Mesothelial cell of epicardium (in vitro differentiated cells): ENCODE results near the gene SESTD1. TPM values are rescaled to one million over a fixed set of nuclear protein-coding genes. Genes with fewer than 3 reads are reported as not detected.
"Not testable (repeated sequence)": the region's sequence is repeated elsewhere in the genome, so short reads cannot be mapped to it uniquely, and the experiment has no call there.

Experiments used
- DNase-seq, 2 experiments: peaks; one replicate each; pipeline ENCODE4 v3.0.0; 2021; ENCODE audit warnings: low spot score in 2 of 2; ENCODE audit not compliant: unreplicated experiment in 2 of 2
- H3K27ac Mint-ChIP-seq: 2 replicates; pipeline ENCODE4 v1.8.0; 2021; ENCODE audit warnings: mixed read lengths
- H3K27me3 Mint-ChIP-seq: 2 replicates; pipeline ENCODE4 v1.8.0; 2021; ENCODE audit warnings: low read depth, mixed read lengths
- H3K36me3 Mint-ChIP-seq: 2 replicates; pipeline ENCODE4 v1.8.0; 2021; ENCODE audit warnings: mixed read lengths
- H3K4me1 Mint-ChIP-seq: 2 replicates; pipeline ENCODE4 v1.8.0; 2021; ENCODE audit warnings: mixed read lengths
- H3K4me3 Mint-ChIP-seq: 2 replicates; pipeline ENCODE4 v1.8.0; 2021; ENCODE audit warnings: mild to moderate bottlenecking, moderate library complexity, mixed read lengths
- H3K9me3 Mint-ChIP-seq: 2 replicates; pipeline ENCODE4 v1.8.0; 2021; ENCODE audit warnings: mixed read lengths
- CTCF ChIP-seq: fragments of 200-600 bp; sonication (generic); IDR thresholded peaks from one replicate; pipeline ENCODE4 v1.5.0; 2021; ENCODE audit warnings: antibody characterized with exemption; ENCODE audit not compliant: unreplicated experiment
- total RNA-seq: library from RNA; stranded (reverse); gene quantifications from 3 replicates; pipeline ENCODE4 v1.2.1, GENCODE V29; 2021

The SESTD1 gene
- total RNA-seq, 1 donor from 2014 or later, result 56.9 TPM

GRCh38 chr2:179226203-179226960 is 38.2 kb downstream of the SESTD1 start:
- no peaks in the 10 kb centered on the region for H3K27me3 Mint-ChIP-seq
- no peaks in the 10 kb centered on the region for H3K9me3 Mint-ChIP-seq
- H3K4me1 Mint-ChIP-seq, result peaks cover 3% of the 10 kb centered on the region
- H3K4me3 Mint-ChIP-seq, result no peak overlapping the region
- no peak for DNase-seq
- peaks cover 2% of the 10 kb centered on the region for H3K36me3 Mint-ChIP-seq
- TF ChIP-seq CTCF, result no peak
- no peak overlapping the region for H3K27ac Mint-ChIP-seq

- no peaks in the 10 kb centered on the region for H3K9me3 Mint-ChIP-seq
- DNase-seq, result no peak
- peaks cover 3% of the 10 kb centered on the region for H3K4me1 Mint-ChIP-seq
- H3K4me3 Mint-ChIP-seq, result no peak overlapping the region
- TF ChIP-seq CTCF, result no peak
- H3K36me3 Mint-ChIP-seq, result peaks cover 2% of the 10 kb centered on the region
- no peaks in the 10 kb centered on the region for H3K27me3 Mint-ChIP-seq
- peak overlapping the region; percentile 21 for H3K27ac Mint-ChIP-seq
Observed at GRCh38 chr2:179224361-179224760, 40.3 kb downstream of the SESTD1 start.

- DNase-seq, result no peak
- TF ChIP-seq CTCF, result no peak
- Mint-ChIP-seq H3K9me3 (no peaks in the 10 kb centered on the region), H3K27me3 (no peaks in the 10 kb centered on the region), H3K4me1 (peaks cover 2% of the 10 kb centered on the region), H3K36me3 (no peaks in the 10 kb centered on the region), H3K27ac (no peak overlapping the region), H3K4me3 (no peak overlapping the region)
Observed at GRCh38 chr2:179222076-179222475, 42.6 kb downstream of the SESTD1 start.

GRCh38 chr2:179218848-179219594 is 45.6 kb downstream of the SESTD1 start:
- peak in 1 of 2 experiments; percentile 56 for DNase-seq
- H3K27me3 Mint-ChIP-seq, result no peaks in the 10 kb centered on the region
- H3K4me1 Mint-ChIP-seq, result peaks cover 2% of the 10 kb centered on the region
- H3K36me3 Mint-ChIP-seq, result peaks cover 13% of the 10 kb centered on the region
- H3K27ac Mint-ChIP-seq, result no peak overlapping the region
- H3K4me3 Mint-ChIP-seq, result no peak overlapping the region
- peak; percentile 68 for TF ChIP-seq CTCF
- peaks cover 17% of the 10 kb centered on the region for H3K9me3 Mint-ChIP-seq

- Mint-ChIP-seq H3K36me3 (peaks cover 29% of the 10 kb centered on the region), H3K9me3 (peaks cover 41% of the 10 kb centered on the region)
- not testable (repeated sequence) for DNase-seq, H3K27ac Mint-ChIP-seq, H3K4me3 Mint-ChIP-seq, H3K27me3 Mint-ChIP-seq, H3K4me1 Mint-ChIP-seq
Observed at GRCh38 chr2:179214671-179215070, 50.0 kb downstream of the SESTD1 start.

- Mint-ChIP-seq H3K4me1 (no peaks in the 10 kb centered on the region), H3K27ac (no peak overlapping the region), H3K9me3 (peaks cover 57% of the 10 kb centered on the region), H3K4me3 (no peak overlapping the region), H3K36me3 (peaks cover 34% of the 10 kb centered on the region), H3K27me3 (no peaks in the 10 kb centered on the region)
- DNase-seq, result no peak
- no peak for TF ChIP-seq CTCF
Observed at GRCh38 chr2:179211355-179211754, 53.3 kb downstream of the SESTD1 start.

GRCh38 chr2:179208277-179208676 is 56.4 kb downstream of the SESTD1 start:
- H3K4me1 Mint-ChIP-seq, H3K27me3 Mint-ChIP-seq, H3K27ac Mint-ChIP-seq, DNase-seq, H3K4me3 Mint-ChIP-seq: not testable (repeated sequence)
- Mint-ChIP-seq H3K36me3 (peaks cover 21% of the 10 kb centered on the region), H3K9me3 (peaks cover 40% of the 10 kb centered on the region)
